OCI-LY7 (cell line): Measurements from ENCODE around the gene RIMS4. TPM values are rescaled to one million over a fixed set of nuclear protein-coding genes. Genes with fewer than 3 reads are reported as not detected.

Source experiments
- BruUV-seq: library from RNA; stranded (reverse); fragments of 400-500 nt; replicated peaks from 2 replicates; lab custom pipeline; 2021; lab: Mats Ljungman, UMichigan
- CTCF ChIA-PET: fragments of 300-600 bp; sonication (Branson Sonifier 250); formaldehyde crosslinking; loops from one replicate; lab custom pipeline; 2022; ENCODE audit warnings: antibody characterized with exemption; ENCODE audit not compliant: unreplicated experiment; lab: Charles Lee
- POLR2A ChIA-PET: fragments of 300-600 bp; sonication (Branson Sonifier 250); formaldehyde crosslinking; loops from one replicate; lab custom pipeline; 2022; ENCODE audit warnings: antibody characterized with exemption; lab: Charles Lee
- DNase-seq: peaks from one replicate; pipeline ENCODE4 v3.0.0-alpha.2; 2015; ENCODE audit warnings: low spot score
- H2AFZ ChIP-seq: fragments of 200-600 bp; sonication (generic), shearing (Covaris generic); 2 replicates; pipeline ENCODE4 v1.6.1; 2014; ENCODE audit warnings: mild to moderate bottlenecking, antibody characterized with exemption, low read length, moderate library complexity
- H3K27ac ChIP-seq: fragments of 200-600 bp; sonication (generic); 2 replicates; pipeline ENCODE4 v1.5.1; 2014; ENCODE audit warnings: mixed run types, low read depth, mild to moderate bottlenecking, moderate library complexity, low read length, inconsistent platforms; ENCODE audit not compliant: poor library complexity, severe bottlenecking
- H3K36me3 ChIP-seq: fragments of 200-600 bp; sonication (generic); 2 replicates; pipeline ENCODE4 v1.6.1; 2014; ENCODE audit warnings: mild to moderate bottlenecking, antibody characterized with exemption, low read length, moderate library complexity, mixed read lengths; ENCODE audit not compliant: insufficient read depth
- H3K4me1 ChIP-seq: fragments of 200-600 bp; sonication (generic); 2 replicates; pipeline ENCODE4 v1.5.1; 2014; ENCODE audit warnings: mild to moderate bottlenecking, low read length; ENCODE audit not compliant: insufficient read depth, poor library complexity, severe bottlenecking
- H3K4me2 ChIP-seq: fragments of 200-600 bp; sonication (generic); 2 replicates; pipeline ENCODE4 v1.6.1; 2014; ENCODE audit warnings: mild to moderate bottlenecking, low read length
- H3K4me3 ChIP-seq: fragments of 200-600 bp; sonication (generic); 2 replicates; pipeline ENCODE4 v1.5.1; 2014; ENCODE audit warnings: mild to moderate bottlenecking, low read depth, low read length; ENCODE audit not compliant: poor library complexity, severe bottlenecking
- H3K79me2 ChIP-seq: fragments of 200-600 bp; sonication (generic); 2 replicates; pipeline ENCODE4 v1.6.1; 2016; ENCODE audit warnings: low read depth, mild to moderate bottlenecking, low read length, moderate library complexity, mixed read lengths; ENCODE audit not compliant: insufficient read depth
- H3K9me2 ChIP-seq: fragments of 200-600 bp; sonication (generic); 2 replicates; pipeline ENCODE4 v1.6.1; 2016; ENCODE audit warnings: mild to moderate bottlenecking, low read length, mixed read lengths; ENCODE audit not compliant: insufficient read depth
- H3K9me3 ChIP-seq: fragments of 200-600 bp; sonication (generic); 2 replicates; pipeline ENCODE4 v1.6.1; 2014; ENCODE audit warnings: mild to moderate bottlenecking, mixed run types, low read length, mixed read lengths
- H4K20me1 ChIP-seq: fragments of 200-600 bp; sonication (generic); 2 replicates; pipeline ENCODE4 v1.6.1; 2014; ENCODE audit warnings: mild to moderate bottlenecking, antibody characterized with exemption, low read length, moderate library complexity, mixed read lengths; ENCODE audit not compliant: insufficient read depth
- CTCF ChIP-seq: fragments of 200-600 bp; sonication (generic); conservative IDR thresholded peaks from 2 replicates; pipeline ENCODE4 v1.5.1; 2014; ENCODE audit warnings: mild to moderate bottlenecking, antibody characterized with exemption, low read length, moderate library complexity, mixed read lengths
- EZH2phosphoT487 ChIP-seq: fragments of 200-600 bp; sonication (generic); IDR thresholded peaks from 2 replicates; pipeline ENCODE4 v1.6.1; 2018; ENCODE audit warnings: low read depth, borderline replicate concordance, mild to moderate bottlenecking, mixed run types, antibody characterized with exemption, low read length, moderate library complexity, mixed read lengths
- intact Hi-C: fragments of 100-400 bp; cut with micrococcal nuclease; formaldehyde crosslinking; loops from one replicate; pipeline ENCODE4 v1.10.0; 2022; ENCODE audit not compliant: unreplicated experiment
- total RNA-seq, 2 experiments: library from RNA; depleted of rRNA in 1 of 2; stranded (reverse); fragments of >200 nt in 1 of 2; shearing (Covaris generic) in 1 of 2; gene quantifications; 2 replicates each; pipeline ENCODE4 v1.2.3, GENCODE V29; 2014 to 2022

Gene RIMS4
- total RNA-seq, 2 experiments from 2014 or later, result not detected

DNA sequence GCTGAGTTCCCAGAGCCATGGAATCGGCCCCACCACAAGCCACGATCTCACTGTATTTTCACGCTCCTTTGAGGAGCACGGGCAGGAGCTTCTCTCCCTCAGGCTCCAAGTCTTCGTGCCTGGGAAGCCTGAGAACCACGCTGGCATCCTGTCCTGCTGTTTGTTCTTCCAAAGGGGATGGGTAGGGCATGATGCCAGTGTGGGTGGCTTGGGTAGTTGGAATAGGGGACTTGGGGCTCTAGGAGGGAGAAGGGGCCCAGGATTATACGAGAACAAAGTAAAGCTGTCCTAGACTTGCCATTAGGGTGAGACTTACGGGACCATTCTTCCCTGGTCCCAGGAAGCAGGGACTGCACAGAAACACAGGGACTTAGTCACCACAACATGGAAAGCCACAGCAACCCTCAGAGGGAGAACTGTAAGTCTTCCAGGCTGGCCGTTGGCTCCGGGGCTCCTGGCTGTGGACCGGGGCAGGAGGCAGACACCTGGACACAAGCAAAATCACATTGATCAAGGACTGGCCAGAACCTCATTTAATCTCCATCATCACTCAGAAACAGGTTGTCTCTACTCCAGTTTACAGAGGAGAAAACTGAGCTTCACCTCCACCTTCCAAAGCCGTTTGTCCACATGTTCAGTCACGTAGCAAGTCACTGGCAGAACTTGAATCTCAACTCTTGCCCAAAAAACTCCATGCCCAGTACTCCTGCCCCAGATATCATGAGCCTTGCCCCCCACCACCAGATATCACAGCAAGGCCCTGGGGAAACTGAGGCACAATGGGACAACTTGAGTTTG is 93.8 kb downstream of the RIMS4 start:
- Histone ChIP-seq H4K20me1 (no peaks in the 10 kb centered on the region), H3K79me2 (no peaks in the 10 kb centered on the region), H3K4me2 (no peak overlapping the region), H3K9me3 (no peaks in the 10 kb centered on the region), H2AFZ (no peak overlapping the region), H3K4me3 (no peak overlapping the region), H3K27ac (no peak overlapping the region), H3K36me3 (no peaks in the 10 kb centered on the region), H3K9me2 (no peaks in the 10 kb centered on the region), H3K4me1 (no peaks in the 10 kb centered on the region)
- CTCF ChIA-PET, result no interaction called here
- BruUV-seq, result no TSS peak
- no peak for TF ChIP-seq CTCF
- TF ChIP-seq EZH2phosphoT487, result no peak
- DNase-seq, result no peak
- POLR2A ChIA-PET, result no interaction called here
- intact Hi-C loops, result no loop called here

DNA sequence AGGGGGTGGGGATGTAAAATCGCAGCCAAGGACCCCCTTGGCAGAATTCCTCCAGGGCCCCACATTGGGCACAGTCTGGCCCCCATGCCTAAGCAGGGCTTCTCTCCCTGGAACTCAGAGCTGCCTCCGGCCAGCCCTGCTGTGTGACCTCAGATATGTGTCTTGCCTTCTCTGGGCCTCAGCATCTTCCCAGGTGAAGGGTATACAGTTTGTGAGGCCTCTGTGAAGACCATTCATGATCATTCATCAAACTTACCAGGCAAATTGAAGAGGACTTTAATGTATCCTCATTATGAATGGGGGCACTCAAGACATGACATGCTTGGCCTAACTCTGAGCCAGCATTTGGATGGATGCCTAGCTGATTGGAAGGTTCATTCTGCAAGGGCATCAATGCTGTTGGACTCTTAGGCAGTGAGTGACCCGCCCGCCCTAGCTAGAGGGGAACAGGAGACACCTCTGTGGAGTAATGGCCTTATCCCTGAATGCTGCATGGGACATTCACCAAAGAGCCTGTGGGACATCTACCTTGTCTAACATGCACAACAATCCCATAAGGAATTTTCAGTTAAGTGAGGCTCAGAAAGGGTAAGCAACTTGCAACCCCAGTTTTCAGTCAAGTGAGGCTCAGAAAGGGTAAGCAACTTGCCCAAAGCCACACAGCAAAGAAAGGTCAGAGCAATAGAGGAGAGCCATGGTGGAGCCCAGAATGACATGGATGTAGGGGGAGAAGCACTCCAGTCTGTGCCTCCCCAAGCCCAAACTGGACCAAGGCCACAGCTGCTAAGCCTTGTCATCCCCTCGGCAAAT is 94.6 kb downstream of the RIMS4 start:
- CTCF ChIA-PET, result no interaction called here

More for the DNA sequence above, 94.6 kb downstream of the RIMS4 start:
- BruUV-seq, result no TSS peak
- no peak overlapping the region for H2AFZ ChIP-seq
- DNase-seq, result no peak
- H4K20me1 ChIP-seq, result no peaks in the 10 kb centered on the region
- no peak for TF ChIP-seq EZH2phosphoT487
- no peak for TF ChIP-seq CTCF
- no peaks in the 10 kb centered on the region for H3K4me1 ChIP-seq
- POLR2A ChIA-PET, result no interaction called here
- no peaks in the 10 kb centered on the region for H3K9me2 ChIP-seq
- intact Hi-C loops, result no loop called here
- no peak overlapping the region for H3K4me3 ChIP-seq
- H3K79me2 ChIP-seq, result no peaks in the 10 kb centered on the region
- no peak overlapping the region for H3K4me2 ChIP-seq
- no peaks in the 10 kb centered on the region for H3K36me3 ChIP-seq
- no peaks in the 10 kb centered on the region for H3K9me3 ChIP-seq
- no peak overlapping the region for H3K27ac ChIP-seq
